ENCODE measurements around the gene DLEC1. TPM values are rescaled to one million over a fixed set of nuclear protein-coding genes. Genes with fewer than 3 reads are reported as not detected.
"Not testable (repeated sequence)": the region's sequence is repeated elsewhere in the genome, so short reads cannot be mapped to it uniquely, and the experiment has no call there.

Gene DLEC1
- total RNA-seq, 1 donor from 2014 or later: 0.54 TPM

- no peak for DNase-seq
- Mint-ChIP-seq H3K36me3 (ENCODE audit: low read depth) (no peaks in the 10 kb centered on the region), H3K27me3 (peaks cover 5% of the 10 kb centered on the region), H3K9me3 (no peaks in the 10 kb centered on the region), H3K4me3 (no peak overlapping the region), H3K4me1 (peaks cover 2% of the 10 kb centered on the region), H3K27ac (no peak overlapping the region)
- intact Hi-C loops (cut with micrococcal nuclease): no loop called here
Observed at GRCh38 chr3:38049358-38050126, 10.5 kb downstream of the DLEC1 start.

- no peak for DNase-seq
- Mint-ChIP-seq H3K4me1 (peaks cover 7% of the 10 kb centered on the region), H3K27me3 (peaks cover 5% of the 10 kb centered on the region), H3K27ac (no peak overlapping the region), H3K36me3 (ENCODE audit: low read depth) (no peaks in the 10 kb centered on the region), H3K9me3 (no peaks in the 10 kb centered on the region), H3K4me3 (no peak overlapping the region)
- intact Hi-C loops (cut with micrococcal nuclease): no loop called here
Observed at GRCh38 chr3:38051131-38051530, 12.1 kb downstream of the DLEC1 start.

- H3K4me1 Mint-ChIP-seq; intact Hi-C loops (cut with micrococcal nuclease); H3K27me3 Mint-ChIP-seq; DNase-seq; H3K9me3 Mint-ChIP-seq; H3K4me3 Mint-ChIP-seq; H3K27ac Mint-ChIP-seq; H3K36me3 Mint-ChIP-seq (ENCODE audit: low read depth): not testable (repeated sequence)
Observed at GRCh38 chr3:38053286-38053685, 14.3 kb downstream of the DLEC1 start.

- H3K9me3 Mint-ChIP-seq; intact Hi-C loops (cut with micrococcal nuclease); H3K27ac Mint-ChIP-seq; DNase-seq; H3K36me3 Mint-ChIP-seq (ENCODE audit: low read depth); H3K4me3 Mint-ChIP-seq; H3K4me1 Mint-ChIP-seq; H3K27me3 Mint-ChIP-seq: not testable (repeated sequence)
Observed at GRCh38 chr3:38053813-38054498, 14.9 kb downstream of the DLEC1 start.

GRCh38 chr3:38054499-38055001, 15.5 kb downstream of the DLEC1 start:
- no peaks in the 10 kb centered on the region for H3K27me3 Mint-ChIP-seq
- H3K9me3 Mint-ChIP-seq: no peaks in the 10 kb centered on the region
- no peaks in the 10 kb centered on the region for H3K36me3 Mint-ChIP-seq (ENCODE audit: low read depth)
- no peak for DNase-seq
- intact Hi-C loops (cut with micrococcal nuclease): no loop called here
- no peak overlapping the region for H3K4me3 Mint-ChIP-seq
- H3K27ac Mint-ChIP-seq: peak overlapping the region; percentile 13
- peaks cover 7% of the 10 kb centered on the region for H3K4me1 Mint-ChIP-seq

GRCh38 chr3:38059148-38059547, 20.1 kb downstream of the DLEC1 start:
- Mint-ChIP-seq H3K36me3 (ENCODE audit: low read depth) (no peaks in the 10 kb centered on the region), H3K27ac (no peak overlapping the region), H3K9me3 (no peaks in the 10 kb centered on the region), H3K27me3 (no peaks in the 10 kb centered on the region), H3K4me3 (no peak overlapping the region), H3K4me1 (peaks cover 8% of the 10 kb centered on the region)
- no peak for DNase-seq
- intact Hi-C loops (cut with micrococcal nuclease): no loop called here

- no peaks in the 10 kb centered on the region for H3K36me3 Mint-ChIP-seq (ENCODE audit: low read depth)
- H3K27me3 Mint-ChIP-seq: no peaks in the 10 kb centered on the region
- no peak overlapping the region for H3K4me3 Mint-ChIP-seq
- intact Hi-C loops (cut with micrococcal nuclease): no loop called here
- peaks cover 6% of the 10 kb centered on the region for H3K4me1 Mint-ChIP-seq
- no peaks in the 10 kb centered on the region for H3K9me3 Mint-ChIP-seq
- no peak for DNase-seq
- no peak overlapping the region for H3K27ac Mint-ChIP-seq
Observed at GRCh38 chr3:38059591-38059990, 20.6 kb downstream of the DLEC1 start.

- intact Hi-C loops (cut with micrococcal nuclease): no loop called here
- peaks cover 1% of the 10 kb centered on the region for H3K4me1 Mint-ChIP-seq
- no peak overlapping the region for H3K27ac Mint-ChIP-seq
- peaks cover 4% of the 10 kb centered on the region for H3K27me3 Mint-ChIP-seq
- no peak overlapping the region for H3K4me3 Mint-ChIP-seq
- DNase-seq: no peak
- H3K36me3 Mint-ChIP-seq (ENCODE audit: low read depth): no peaks in the 10 kb centered on the region
- peaks cover 4% of the 10 kb centered on the region for H3K9me3 Mint-ChIP-seq
Observed at GRCh38 chr3:38062809-38063208, 23.8 kb downstream of the DLEC1 start.

GRCh38 chr3:38064453-38064852, 25.4 kb downstream of the DLEC1 start:
- H3K4me1 Mint-ChIP-seq; H3K27me3 Mint-ChIP-seq; H3K9me3 Mint-ChIP-seq; intact Hi-C loops (cut with micrococcal nuclease); H3K36me3 Mint-ChIP-seq (ENCODE audit: low read depth); H3K4me3 Mint-ChIP-seq; DNase-seq; H3K27ac Mint-ChIP-seq: not testable (repeated sequence)

GRCh38 chr3:38067508-38068233, 28.7 kb downstream of the DLEC1 start:
- Mint-ChIP-seq H3K27me3 (peaks cover 4% of the 10 kb centered on the region), H3K4me1 (no peaks in the 10 kb centered on the region), H3K4me3 (no peak overlapping the region), H3K36me3 (ENCODE audit: low read depth) (no peaks in the 10 kb centered on the region), H3K9me3 (peaks cover 4% of the 10 kb centered on the region), H3K27ac (no peak overlapping the region)
- intact Hi-C loops (cut with micrococcal nuclease): no loop called here
- no peak for DNase-seq

- no peaks in the 10 kb centered on the region for H3K36me3 Mint-ChIP-seq (ENCODE audit: low read depth)
- peaks cover 4% of the 10 kb centered on the region for H3K9me3 Mint-ChIP-seq
- intact Hi-C loops (cut with micrococcal nuclease): no loop called here
- H3K27ac Mint-ChIP-seq: no peak overlapping the region
- no peak for DNase-seq
- H3K4me1 Mint-ChIP-seq: no peaks in the 10 kb centered on the region
- peaks cover 8% of the 10 kb centered on the region for H3K27me3 Mint-ChIP-seq
- no peak overlapping the region for H3K4me3 Mint-ChIP-seq
Observed at GRCh38 chr3:38070013-38070412, 31.0 kb downstream of the DLEC1 start.

GRCh38 chr3:38077073-38077472, 38.1 kb downstream of the DLEC1 start:
- H3K9me3 Mint-ChIP-seq; DNase-seq; H3K4me3 Mint-ChIP-seq; H3K4me1 Mint-ChIP-seq; H3K27ac Mint-ChIP-seq; H3K36me3 Mint-ChIP-seq (ENCODE audit: low read depth); intact Hi-C loops (cut with micrococcal nuclease); H3K27me3 Mint-ChIP-seq: not testable (repeated sequence)

GRCh38 chr3:38082296-38082695, 43.3 kb downstream of the DLEC1 start:
- DNase-seq; H3K4me1 Mint-ChIP-seq; H3K27me3 Mint-ChIP-seq; H3K9me3 Mint-ChIP-seq; H3K27ac Mint-ChIP-seq; intact Hi-C loops (cut with micrococcal nuclease); H3K4me3 Mint-ChIP-seq; H3K36me3 Mint-ChIP-seq (ENCODE audit: low read depth): not testable (repeated sequence)

- H3K27ac Mint-ChIP-seq; H3K36me3 Mint-ChIP-seq (ENCODE audit: low read depth); DNase-seq; H3K4me3 Mint-ChIP-seq; H3K27me3 Mint-ChIP-seq; H3K4me1 Mint-ChIP-seq; H3K9me3 Mint-ChIP-seq; intact Hi-C loops (cut with micrococcal nuclease): not testable (repeated sequence)
Observed at GRCh38 chr3:38083254-38083653, 44.2 kb downstream of the DLEC1 start.
